Activated naive CD4-positive, alpha-beta T cell treated with anti-CD3 and anti-CD28 coated beads, Interleukin-2, amount 50 U/mL, for 16 hours (primary cell): ENCODE results near the gene DUSP12.
"Not testable (repeated sequence)": the region's sequence is repeated elsewhere in the genome, so short reads cannot be mapped to it uniquely, and the experiment has no call there.

Experiments used
- DNase-seq: peaks from one replicate; pipeline ENCODE4 v3.0.0-alpha.2; 2020

The DUSP12 gene, protein sequence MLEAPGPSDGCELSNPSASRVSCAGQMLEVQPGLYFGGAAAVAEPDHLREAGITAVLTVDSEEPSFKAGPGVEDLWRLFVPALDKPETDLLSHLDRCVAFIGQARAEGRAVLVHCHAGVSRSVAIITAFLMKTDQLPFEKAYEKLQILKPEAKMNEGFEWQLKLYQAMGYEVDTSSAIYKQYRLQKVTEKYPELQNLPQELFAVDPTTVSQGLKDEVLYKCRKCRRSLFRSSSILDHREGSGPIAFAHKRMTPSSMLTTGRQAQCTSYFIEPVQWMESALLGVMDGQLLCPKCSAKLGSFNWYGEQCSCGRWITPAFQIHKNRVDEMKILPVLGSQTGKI

DNA sequence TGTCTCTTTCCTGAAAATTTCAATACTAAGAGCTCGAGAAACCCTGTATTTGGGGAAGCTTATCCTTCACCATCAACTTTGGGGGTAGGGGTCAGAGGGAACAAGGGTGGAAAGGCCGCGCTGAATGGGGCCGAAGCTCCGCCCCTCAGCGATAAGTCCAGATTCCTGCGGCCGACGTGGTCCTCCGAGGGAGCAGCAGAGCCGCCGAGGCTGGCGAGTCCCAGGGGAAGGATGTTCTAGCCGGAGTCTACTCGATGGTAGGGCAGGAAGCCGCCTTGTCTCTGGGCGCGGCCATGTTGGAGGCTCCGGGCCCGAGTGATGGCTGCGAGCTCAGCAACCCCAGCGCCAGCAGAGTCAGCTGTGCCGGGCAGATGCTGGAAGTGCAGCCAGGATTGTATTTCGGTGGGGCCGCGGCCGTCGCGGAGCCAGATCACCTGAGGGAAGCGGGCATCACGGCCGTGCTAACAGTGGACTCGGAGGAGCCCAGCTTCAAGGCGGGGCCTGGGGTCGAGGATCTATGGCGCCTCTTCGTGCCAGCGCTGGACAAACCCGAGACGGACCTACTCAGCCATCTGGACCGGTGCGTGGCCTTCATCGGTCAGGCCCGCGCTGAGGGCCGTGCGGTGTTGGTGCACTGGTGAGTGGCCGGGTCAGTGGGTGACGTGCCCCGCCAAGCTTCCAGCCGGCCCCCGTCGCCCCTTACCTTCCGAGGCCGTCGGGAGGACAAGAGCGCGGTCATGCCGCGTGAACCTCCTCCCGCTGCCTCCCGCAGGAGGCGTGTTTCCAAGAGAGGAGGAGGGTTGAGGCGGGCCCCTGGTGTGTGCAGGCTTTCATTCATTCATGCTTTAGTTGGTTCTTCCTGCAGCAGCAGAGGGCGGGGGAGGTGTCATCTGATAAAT, at the start of gene DUSP12:
DUSP12 (plus strand) TSS at position 278 of the 899 bp plus-strand sequence; CDS start at position 294, 16 bp downstream.
- peak; percentile 88 for DNase-seq

DNA sequence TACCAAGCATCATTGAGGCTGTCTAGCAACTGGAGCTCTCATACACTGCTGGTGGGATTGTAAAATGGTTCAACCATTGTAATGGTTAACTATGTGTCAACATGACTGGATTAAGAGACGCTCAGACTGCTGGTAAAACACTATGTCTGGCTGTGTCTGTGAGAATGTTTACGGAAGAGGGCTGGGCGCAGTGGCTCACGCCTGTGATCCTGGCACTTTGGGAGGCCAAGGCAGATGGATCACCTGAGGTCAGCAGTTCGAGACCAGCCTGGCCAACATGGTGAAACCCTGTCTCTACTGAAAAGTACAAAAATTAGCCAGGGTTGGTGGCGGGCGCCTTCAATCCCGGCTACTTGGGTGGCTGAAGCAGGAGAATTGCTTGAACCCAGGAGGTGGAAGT, 47.3 kb upstream of the DUSP12 start:
- no peak for DNase-seq

DNA sequence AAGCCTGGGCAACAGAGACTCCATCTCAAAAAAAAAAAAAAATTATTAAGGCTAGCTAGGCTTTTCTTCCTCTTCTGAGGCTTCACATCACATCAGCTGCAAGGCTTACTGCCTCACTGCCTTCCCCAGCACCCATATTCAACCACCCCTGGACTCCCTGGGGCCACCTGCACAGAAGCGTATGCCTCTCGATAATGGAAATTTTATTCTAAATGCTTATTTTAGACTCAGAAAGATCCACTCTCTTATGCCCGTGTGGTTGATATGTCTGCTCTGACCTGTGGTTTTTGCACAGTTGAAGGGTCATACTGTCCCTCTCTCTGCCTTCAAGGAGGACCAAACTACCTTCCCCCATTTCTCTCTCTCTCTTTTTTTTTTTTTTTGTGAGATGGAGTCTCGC, 44.0 kb upstream of the DUSP12 start:
- DNase-seq, result no peak

DNA sequence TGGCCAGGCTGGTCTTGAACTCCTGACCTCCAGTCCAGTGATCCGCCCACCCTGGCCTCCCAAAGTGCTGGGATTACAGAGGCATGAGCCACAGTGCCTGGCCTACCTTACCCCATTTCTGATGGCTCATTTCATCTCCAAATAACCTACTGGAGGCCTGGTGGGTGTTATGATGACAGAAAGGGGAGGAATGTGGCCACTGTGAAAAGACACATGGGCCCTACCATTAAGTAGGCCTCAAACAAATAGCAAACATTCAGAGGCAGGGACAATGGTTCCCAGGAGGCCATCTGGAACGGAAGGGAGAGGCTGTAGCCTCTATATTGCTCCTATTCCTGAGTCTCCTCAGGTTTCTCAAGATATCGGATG, 43.5 kb upstream of the DUSP12 start:
- no peak for DNase-seq

DNA sequence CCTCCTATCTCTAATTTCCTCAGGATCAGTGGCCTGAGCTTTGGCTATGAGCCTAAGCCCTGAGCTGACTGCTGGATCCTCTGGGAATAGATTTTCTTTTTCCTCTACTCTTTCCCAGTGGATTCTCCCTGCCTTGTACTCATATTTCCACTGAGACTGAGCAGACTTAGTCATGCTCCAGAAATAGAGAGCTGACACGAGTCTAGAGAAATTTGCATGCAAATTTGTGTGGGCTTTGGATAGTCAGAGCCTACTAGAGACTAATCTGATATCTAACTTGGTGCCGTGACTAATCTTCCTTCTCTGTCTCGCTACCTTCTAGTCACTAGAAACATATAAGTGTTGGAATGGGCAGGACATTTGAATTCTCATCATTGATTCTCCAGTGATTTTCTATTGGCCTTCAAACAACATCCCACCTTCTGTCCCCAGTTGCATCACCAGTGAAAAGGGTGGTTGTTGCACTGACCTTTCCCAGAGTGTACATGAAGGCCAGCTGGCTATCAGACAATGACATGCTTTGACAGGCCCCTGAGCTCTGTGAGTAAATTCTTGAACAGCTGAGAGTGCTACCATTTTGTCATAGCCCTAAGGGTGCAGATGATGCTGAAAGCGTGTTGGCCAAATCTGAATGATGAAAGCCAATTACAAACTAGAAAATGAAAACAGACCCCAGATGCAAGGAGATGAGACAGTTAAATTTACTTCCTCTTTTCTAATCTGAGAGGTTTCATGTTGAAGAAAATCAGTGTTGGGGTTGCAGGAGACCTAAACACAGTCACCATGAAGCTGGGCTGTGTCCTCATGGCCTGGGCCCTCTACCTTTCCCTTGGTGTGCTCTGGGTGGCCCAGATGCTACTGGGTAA, 42.9 kb upstream of the DUSP12 start, which contains the start of gene FCRLA:
FCRLA (plus strand) TSS at position 748 of the 866 bp plus-strand sequence; CDS start at position 784, 36 bp downstream.
- no peak for DNase-seq

DNA sequence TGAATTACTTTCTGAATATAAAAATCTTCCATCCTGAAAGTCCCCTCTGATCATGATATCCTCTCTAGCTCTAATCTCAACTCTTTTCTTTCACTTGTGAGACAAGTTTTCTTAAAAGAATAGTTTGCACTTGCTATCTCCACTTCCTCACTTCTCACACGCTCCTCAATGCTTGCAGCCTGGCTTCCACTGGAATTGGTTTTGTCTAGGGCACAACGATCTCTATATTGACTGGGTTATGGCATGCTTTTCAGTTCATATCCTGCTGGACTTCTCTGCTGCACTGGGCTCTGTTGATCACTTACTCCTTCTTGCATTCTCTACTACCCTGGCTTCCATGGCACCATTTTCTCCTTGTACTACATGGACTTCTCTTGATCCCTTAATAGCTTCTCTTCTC, 42.1 kb upstream of the DUSP12 start:
- no peak for DNase-seq

DNA sequence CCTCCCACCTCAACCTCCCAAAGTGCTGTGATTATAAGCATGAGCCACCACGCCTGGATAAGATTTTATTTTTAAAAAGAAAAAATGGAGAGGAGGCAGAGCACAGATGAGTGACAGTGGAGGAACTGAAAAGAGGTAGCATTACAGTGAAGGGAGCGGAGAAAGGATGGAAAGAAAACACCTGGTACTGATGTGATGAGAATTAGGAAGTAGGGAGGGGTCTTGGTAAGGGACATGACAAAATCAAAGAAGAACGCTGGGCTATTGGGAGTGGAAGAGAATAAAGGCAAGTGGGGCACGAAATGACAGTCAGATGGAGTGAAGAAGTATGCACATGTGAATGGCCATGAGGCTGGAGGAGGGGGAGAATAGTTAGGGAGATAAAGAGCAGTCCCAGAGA, 40.2 kb upstream of the DUSP12 start:
- DNase-seq, result no peak

DNA sequence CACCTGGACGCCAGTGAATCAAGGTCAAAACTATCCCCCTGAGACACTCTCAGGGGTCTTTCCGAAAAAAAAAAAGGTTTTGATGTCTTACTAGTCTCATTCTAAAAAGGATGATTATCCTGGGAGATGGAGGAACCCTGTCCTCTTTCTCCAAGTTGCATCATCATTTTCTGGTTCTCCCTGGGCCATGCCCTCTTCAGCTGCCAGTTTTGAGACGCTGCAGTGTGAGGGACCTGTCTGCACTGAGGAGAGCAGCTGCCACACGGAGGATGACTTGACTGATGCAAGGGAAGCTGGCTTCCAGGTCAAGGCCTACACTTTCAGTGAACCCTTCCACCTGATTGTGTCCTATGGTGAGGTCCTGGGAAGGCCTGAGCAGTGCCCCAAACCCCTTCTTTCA, 39.0 kb upstream of the DUSP12 start:
- no peak for DNase-seq

DNA sequence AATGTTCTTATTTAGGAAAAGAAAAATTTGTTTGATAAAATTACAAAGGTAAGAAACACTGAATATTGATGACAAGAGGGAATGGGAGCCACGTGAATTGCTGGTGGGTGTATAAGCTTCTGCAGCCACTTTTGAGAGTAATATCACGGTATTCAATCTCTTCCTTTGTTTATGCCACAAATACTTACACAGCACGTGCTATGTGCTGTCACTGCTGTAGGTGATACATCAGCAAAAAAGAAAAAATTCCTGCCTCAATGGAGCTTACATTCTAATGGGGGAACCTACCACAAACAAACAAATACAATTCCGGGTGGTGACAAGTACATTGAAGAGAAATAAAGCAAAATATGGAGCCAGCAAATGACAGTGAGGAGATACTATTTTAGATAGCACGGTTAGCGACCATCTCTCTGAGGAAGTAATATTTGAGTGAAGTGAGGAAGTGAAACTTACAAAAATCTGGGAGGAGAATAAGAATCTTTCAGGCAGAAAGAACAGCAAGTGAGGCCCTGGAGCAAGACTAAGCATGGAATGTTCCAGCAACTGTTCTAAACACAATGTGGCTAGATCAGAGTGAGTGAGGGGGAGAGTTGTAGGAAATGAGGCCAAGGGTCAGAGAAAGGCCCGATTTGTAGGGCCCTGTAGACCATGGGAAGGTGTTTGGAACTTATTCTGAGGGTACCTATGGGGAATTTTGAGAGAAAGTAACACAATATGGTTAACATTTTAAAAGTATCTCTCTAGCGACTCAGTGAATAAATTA, 30.8 kb upstream of the DUSP12 start:
- DNase-seq, result no peak

DNA sequence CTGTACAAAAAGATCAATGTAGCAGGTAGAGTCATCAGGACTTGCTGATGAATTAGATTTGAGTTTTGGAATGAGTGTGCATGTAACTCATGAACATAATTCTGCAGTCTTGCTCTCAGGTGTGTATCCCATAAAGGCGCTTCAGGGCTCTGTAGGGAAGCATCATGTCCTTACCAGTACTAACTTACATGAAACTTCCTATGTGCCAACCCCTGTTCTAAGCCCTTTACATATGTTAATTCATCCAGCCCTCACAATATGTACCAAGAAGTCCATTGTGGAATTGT, 30.3 kb upstream of the DUSP12 start:
- DNase-seq, result no peak

DNA sequence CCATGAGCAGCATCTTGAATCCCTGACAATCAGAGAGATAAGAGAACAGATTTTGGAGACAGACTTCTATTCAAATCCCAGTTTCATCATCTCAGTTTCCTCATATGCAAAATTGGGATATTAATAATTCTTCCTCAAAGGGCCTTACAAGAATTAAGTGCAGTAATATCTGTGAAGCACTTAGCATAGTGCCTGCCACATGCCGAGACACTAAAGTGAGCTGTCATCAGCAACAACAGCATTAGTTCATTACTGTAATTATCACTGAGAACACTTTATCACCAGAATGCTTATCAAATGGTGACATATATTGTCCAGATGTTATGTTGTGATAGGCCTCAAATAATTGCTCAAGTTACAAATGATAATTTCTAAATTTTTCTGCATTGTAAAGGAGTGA, 29.2 kb upstream of the DUSP12 start:
- DNase-seq, result no peak

DNA sequence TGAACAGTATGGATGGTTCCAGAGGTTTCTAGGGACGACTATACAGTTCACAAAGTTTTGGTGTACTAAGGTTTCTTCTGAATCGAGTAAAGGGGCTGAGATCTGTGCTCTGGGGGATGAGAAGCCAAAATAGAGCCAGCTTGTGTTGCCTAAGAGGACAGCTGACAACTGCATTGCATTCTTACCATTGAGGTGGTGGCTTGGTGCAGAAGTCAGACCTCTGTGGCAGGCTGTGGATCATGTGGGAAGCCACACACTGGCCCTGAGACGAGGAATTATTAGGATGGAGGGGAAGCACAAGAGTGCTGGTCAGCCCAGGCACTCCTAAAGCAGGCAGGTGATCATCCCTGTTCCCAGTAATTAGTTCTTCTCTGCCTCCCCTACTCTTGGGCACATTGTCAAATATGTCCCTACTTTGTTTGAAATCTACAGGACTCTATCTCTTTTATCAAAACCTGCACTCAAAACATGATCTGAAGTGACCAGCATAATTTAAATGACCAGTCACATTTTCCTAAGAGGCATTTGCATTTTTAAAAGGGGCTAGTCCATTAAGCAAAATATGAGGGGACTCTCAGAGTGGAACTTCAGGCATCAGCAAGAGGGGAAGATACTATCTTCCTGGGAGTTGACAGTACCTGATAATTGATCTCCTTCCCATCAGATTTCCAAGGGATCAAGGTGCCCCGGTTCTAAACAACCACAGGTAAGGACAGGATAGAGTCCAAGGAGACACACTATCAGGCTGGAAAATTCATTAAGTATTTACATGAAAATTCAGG, 28.4 kb upstream of the DUSP12 start, which contains the start of gene FCRLB:
FCRLB (plus strand) TSS at position 589 of the 782 bp plus-strand sequence. CDS start 1,129 bp downstream, outside the sequence.
- DNase-seq, result no peak

DNA sequence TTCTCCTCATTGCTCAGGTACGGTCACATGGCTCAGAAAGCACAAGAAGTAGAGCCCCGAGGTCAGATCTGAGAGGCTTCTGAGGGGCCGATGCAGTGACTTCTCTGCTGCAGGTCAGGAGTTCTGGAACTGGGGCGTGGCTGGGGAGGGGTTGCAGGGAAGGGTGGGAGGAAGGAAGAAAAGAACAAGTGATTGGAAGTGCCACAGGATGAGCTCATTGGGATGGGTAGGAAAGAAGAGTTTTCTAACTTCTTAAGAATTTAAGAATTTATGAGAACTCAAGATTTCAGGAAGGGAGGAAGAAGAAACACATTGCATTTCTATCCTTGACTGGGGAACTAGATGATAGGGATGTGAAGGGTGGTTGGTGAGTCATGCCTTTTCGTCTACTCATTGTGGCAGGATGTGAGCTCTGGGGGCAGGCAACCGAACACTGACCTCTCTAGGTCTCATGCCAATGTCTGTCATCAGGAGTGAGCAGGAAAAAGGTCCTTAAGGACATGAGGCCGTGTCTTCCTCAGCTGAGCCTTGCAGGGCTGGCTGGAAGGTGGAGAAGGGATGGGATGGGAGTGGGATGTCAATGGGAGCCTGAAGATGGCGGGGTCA, 27.7 kb upstream of the DUSP12 start:
- no peak for DNase-seq

DNA sequence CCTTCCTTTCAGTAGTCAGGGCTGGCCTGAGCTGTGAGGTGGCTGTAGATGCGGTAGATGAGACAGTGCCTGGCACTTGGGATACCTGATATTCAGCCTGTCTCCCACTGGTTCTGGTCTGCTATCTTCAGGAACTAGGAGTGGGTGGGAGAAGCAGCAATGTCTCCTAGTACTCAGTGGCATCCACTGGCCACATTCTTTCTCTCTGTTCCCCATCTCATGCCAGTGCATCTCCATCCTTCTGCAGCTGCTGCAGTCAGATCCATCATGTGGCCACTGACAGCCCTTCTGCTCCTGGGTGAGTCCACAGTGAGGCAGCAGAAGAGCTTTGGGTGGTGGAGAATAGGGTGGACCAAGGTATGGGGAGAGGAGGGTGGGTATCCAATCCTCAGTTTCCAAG, 27.2 kb upstream of the DUSP12 start:
- DNase-seq, result no peak

DNA sequence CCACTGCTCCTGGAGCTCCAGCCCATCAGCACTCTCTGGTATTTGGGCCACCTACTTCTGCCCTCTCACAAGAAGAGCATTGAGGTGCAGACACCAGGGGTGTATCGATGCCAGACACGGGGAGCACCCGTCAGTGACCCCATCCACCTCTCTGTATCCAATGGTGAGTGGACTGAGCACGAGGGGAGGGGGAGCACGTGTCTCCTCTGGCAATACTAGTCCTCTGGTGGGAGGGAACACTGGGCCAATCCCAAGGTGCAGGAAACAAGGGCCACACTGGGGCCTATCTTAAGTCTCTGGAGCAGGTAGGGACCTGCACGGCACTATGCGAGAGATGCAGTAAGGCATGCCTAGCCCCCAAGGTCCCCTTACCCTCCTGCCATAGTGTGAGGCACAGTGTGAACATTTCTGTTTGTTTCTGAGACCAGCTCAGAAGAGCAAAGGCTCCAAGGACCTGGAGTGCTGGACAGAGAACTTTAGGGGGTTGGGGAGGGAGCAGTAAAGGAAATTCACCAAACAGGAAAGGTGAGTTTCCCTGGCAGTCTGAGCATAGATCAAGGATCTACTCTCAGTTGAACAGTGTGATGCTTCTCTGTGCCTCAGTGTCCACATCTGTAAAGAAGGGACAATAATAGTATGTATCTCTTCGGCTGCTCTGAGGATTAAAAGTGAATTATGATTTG, 26.0 kb upstream of the DUSP12 start:
- no peak for DNase-seq

DNA sequence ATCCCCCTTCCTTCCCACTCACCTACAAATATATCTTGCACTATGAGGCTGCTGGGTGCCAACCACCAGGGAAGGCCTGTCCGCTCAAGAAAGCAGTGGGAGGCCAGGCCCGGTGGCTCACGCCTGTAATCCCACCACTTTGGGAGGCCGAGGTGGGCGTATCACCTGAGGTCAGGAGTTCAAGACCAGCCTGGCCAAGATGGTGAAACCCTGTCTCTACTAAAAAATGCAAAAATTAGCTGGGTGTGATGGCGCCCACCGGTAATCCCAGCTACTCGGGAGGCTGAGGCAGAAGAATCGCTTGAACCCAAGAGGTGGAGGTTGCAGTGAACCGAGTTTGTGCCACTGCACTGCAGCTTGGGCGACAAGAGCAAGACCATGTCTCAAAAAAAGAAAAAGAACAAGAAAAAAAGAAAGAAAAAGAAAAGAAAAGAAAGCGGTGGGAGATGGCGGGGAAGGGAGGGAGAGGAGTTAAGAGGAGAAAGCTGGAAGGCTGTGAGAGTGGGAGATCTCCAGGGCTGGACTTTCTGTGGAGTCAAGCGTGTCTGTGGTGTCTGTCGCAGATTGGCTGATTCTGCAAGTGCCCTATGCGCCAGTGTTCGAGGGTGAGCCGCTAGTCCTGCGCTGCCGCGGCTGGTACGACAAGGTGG, 24.2 kb upstream of the DUSP12 start:
- DNase-seq, result not testable (repeated sequence)

DNA sequence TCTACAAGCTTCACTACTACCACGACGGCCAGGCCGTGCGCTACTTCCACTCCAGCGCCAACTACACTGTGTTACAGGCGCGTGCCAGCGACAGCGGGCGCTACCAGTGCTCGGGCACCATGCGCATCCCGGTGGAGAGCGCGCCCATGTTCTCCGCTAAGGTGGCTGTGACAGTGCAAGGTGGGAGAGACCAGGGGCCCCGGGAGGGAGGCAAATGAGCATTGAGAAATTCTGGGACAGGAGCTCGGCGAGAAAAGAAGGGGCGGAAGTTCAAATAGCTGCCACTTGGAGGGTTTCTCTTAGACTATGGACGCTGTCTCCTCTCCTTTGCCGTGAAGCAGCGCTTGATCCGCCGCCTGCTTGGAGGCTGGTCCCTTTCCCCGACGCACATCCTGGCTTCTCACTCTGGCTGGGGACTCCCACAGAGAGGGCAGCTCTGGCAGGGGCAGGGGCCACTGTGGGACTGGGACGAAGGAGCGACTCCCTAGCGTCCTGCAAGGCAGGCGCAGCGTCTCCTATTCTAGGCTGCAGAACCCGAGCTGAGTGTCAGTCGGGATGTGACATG, 23.6 kb upstream of the DUSP12 start:
- peak; percentile 29 for DNase-seq

DNA sequence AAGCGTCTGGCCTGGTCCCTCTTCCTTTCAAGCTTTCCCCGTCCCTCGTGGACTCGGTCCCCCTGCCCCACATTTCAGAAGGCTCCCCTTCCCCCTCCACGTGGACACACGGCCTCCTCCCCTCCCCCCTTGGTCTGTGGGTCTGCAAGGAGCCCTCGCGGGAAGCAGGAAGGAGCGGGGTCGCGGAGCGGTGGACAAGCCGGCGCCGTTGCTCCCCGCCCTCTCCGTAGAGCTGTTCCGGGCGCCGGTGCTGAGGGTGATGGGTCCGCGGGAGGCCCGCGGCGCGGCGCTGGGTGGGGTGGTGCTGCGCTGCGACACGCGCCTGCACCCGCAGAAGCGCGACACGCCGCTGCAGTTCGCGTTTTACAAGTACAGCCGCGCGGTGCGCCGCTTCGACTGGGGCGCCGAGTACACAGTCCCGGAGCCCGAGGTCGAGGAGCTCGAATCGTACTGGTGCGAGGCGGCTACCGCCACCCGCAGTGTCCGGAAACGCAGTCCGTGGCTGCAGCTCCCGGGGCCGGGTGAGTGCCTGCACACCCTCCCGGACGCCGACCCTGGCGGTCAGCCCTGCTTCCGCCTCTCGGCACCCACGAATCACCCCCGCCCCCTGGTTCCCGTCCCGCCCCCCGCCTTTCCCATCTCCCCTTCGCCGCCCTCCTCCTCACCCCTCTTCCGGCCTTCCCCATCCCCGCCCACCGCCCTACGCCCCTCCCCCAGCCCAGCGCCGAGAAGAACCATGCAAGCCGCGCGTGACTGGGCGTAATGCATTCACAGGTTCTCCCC, 22.9 kb upstream of the DUSP12 start:
- DNase-seq, result peak; percentile 67
